ENCODE results near the gene TAAR8. TPM values are rescaled to one million over a fixed set of nuclear protein-coding genes. Genes with fewer than 3 reads are reported as not detected.

The TAAR8 gene
- total RNA-seq, 4 donors from 2014 or later, result not detected

GRCh38 chr6:132566404-132566803 is 13.9 kb downstream of the TAAR8 start:
- H3K27ac ChIP-seq, result no peak overlapping the region
- no peaks in the 10 kb centered on the region for H3K36me3 ChIP-seq
- no peak overlapping the region for H3K4me3 ChIP-seq (replicated peaks in 1 of 3)
- no peaks in the 10 kb centered on the region for H3K27me3 ChIP-seq
- no peak for TF ChIP-seq CTCF (IDR thresholded peaks at IDR 0.05)
- no peak for TF ChIP-seq POLR2A (IDR thresholded peaks at IDR 0.05)
- 89 to 90% methylated on average over 6 of the region's 6 CpGs for WGBS, 2 donors
- intact Hi-C loops (cut with DNase I), result no loop called here
- no peaks in the 10 kb centered on the region for H3K4me1 ChIP-seq
- H3K9me3 ChIP-seq, result no peaks in the 10 kb centered on the region
- DNase-seq, result no peak

GRCh38 chr6:132567566-132567965 is 15.1 kb downstream of the TAAR8 start:
- DNase-seq, result no peak
- 71 to 75% methylated on average over 1 of the region's 1 CpG for WGBS, 2 donors
- no peaks in the 10 kb centered on the region for H3K27me3 ChIP-seq
- H3K27ac ChIP-seq, result no peak overlapping the region
- H3K4me1 ChIP-seq, result no peaks in the 10 kb centered on the region
- TF ChIP-seq CTCF (IDR thresholded peaks at IDR 0.05), result no peak
- TF ChIP-seq POLR2A (IDR thresholded peaks at IDR 0.05), result no peak
- intact Hi-C loops (cut with DNase I), result no loop called here
- no peaks in the 10 kb centered on the region for H3K36me3 ChIP-seq
- no peak overlapping the region for H3K4me3 ChIP-seq (replicated peaks in 1 of 3)
- no peaks in the 10 kb centered on the region for H3K9me3 ChIP-seq

GRCh38 chr6:132568611-132569010 is 16.1 kb downstream of the TAAR8 start:
- intact Hi-C loops (cut with DNase I), result no loop called here
- no peaks in the 10 kb centered on the region for H3K36me3 ChIP-seq
- no peaks in the 10 kb centered on the region for H3K4me1 ChIP-seq
- WGBS, 2 donors, result 56 to 59% methylated on average over 6 of the region's 6 CpGs
- DNase-seq, result no peak
- H3K27me3 ChIP-seq, result no peaks in the 10 kb centered on the region
- H3K9me3 ChIP-seq, result no peaks in the 10 kb centered on the region
- no peak for TF ChIP-seq POLR2A (IDR thresholded peaks at IDR 0.05)
- TF ChIP-seq CTCF (IDR thresholded peaks at IDR 0.05), result no peak
- H3K4me3 ChIP-seq (replicated peaks in 1 of 3), result no peak overlapping the region
- no peak overlapping the region for H3K27ac ChIP-seq

- no peaks in the 10 kb centered on the region for H3K36me3 ChIP-seq
- no peak overlapping the region for H3K4me3 ChIP-seq (replicated peaks in 1 of 3)
- WGBS, 2 donors, result 50 to 55% methylated on average over 4 of the region's 4 CpGs
- no peaks in the 10 kb centered on the region for H3K4me1 ChIP-seq
- H3K27me3 ChIP-seq, result no peaks in the 10 kb centered on the region
- H3K9me3 ChIP-seq, result no peaks in the 10 kb centered on the region
- no peak for DNase-seq
- no peak overlapping the region for H3K27ac ChIP-seq
- intact Hi-C loops (cut with DNase I), result no loop called here
- TF ChIP-seq POLR2A (IDR thresholded peaks at IDR 0.05) (no peak), CTCF (IDR thresholded peaks at IDR 0.05) (no peak)
Measured at GRCh38 chr6:132569170-132569569, 16.7 kb downstream of the TAAR8 start.

- no peak for TF ChIP-seq POLR2A (IDR thresholded peaks at IDR 0.05)
- TF ChIP-seq CTCF (IDR thresholded peaks at IDR 0.05), result no peak
- Histone ChIP-seq H3K36me3 (no peaks in the 10 kb centered on the region), H3K9me3 (no peaks in the 10 kb centered on the region), H3K27me3 (no peaks in the 10 kb centered on the region), H3K4me1 (no peaks in the 10 kb centered on the region), H3K4me3 (replicated peaks in 1 of 3) (no peak within 1 kb of the TSS), H3K27ac (no peak within 1 kb of the TSS)
- intact Hi-C loops (cut with DNase I), result no loop called here
- WGBS, 2 donors, result 72 to 74% methylated on average over 15 of the region's 15 CpGs
- DNase-seq, result no peak
Measured at GRCh38 chr6:132570221-132570777, 17.8 kb downstream of the TAAR8 start, which contains the start of gene TAAR6. Gene TAAR6 (plus strand): TSS chr6:132570322. CDS start chr6:132570322, 0 bp downstream.
